SH-SY5Y (cell line): ENCODE measurements around the gene TTC19.

Source experiments
- GATA2 ChIP-seq: IDR thresholded peaks from 2 replicates; pipeline ENCODE4 v1.6.1; 2011; ENCODE audit warnings: mild to moderate bottlenecking, low read depth, low read length
- GATA3 ChIP-seq: IDR thresholded peaks from 2 replicates; pipeline ENCODE4 v1.6.1; 2011; ENCODE audit warnings: low read depth, mild to moderate bottlenecking, low read length, moderate library complexity

DNA sequence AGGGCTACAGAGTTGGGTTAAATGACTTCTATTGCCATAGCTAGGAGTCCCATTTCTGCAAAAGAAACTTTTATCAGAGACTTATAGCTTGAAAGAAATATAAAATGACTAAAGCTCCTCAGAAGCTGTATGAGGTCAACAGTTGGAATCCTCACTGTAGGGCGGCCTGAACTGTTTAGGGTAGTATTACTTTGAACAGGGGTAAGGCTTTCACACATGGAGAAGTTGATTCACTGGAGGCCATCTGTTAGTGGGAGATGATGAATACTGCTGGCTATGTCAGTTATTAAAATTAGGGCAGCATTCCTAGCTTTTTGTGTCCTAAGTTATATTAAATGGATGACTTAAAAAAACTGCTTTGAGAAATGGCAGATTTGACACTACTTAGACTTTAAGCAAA, 6.0 kb downstream of the TTC19 start:
- TF ChIP-seq GATA3, result no peak
- TF ChIP-seq GATA2, result no peak
